HG03520 (cell line): ENCODE results near the gene APBB3.

Experiments
- ATAC-seq: cut with Tn5 transposase; IDR thresholded peaks from one replicate; pipeline ENCODE4 v1.9.1; 2021; ENCODE audit warnings: mild to moderate bottlenecking, moderate library complexity; ENCODE audit not compliant: unreplicated experiment

APBB3 gene

GRCh38 chr5:140555747-140556312 lies 8.6 kb downstream of the APBB3 start:
- no peak for ATAC-seq

- no peak for ATAC-seq
Observed at GRCh38 chr5:140554454-140554853, 9.9 kb downstream of the APBB3 start.

GRCh38 chr5:140553657-140554056 lies 10.7 kb downstream of the APBB3 start:
- no peak for ATAC-seq

- ATAC-seq, result no peak
Observed at GRCh38 chr5:140551872-140552271, 12.5 kb downstream of the APBB3 start.

- ATAC-seq, result no peak
Observed at GRCh38 chr5:140550147-140551079, 14.0 kb downstream of the APBB3 start.

GRCh38 chr5:140549237-140550144 lies 14.9 kb downstream of the APBB3 start:
- ATAC-seq, result no peak

GRCh38 chr5:140548791-140549190 lies 15.6 kb downstream of the APBB3 start:
- no peak for ATAC-seq

- no peak for ATAC-seq
Observed at GRCh38 chr5:140548300-140548688, 16.1 kb downstream of the APBB3 start.

GRCh38 chr5:140547508-140548299 lies 16.7 kb downstream of the APBB3 start, which contains the start of gene EIF4EBP3:
EIF4EBP3 (plus strand) TSS chr5:140547662; CDS start chr5:140547738, 76 bp downstream.
- peak; percentile 99 for ATAC-seq

GRCh38 chr5:140546851-140547507 lies 17.4 kb downstream of the APBB3 start:
- ATAC-seq, result no peak

GRCh38 chr5:140545606-140546005 lies 18.8 kb downstream of the APBB3 start:
- no peak for ATAC-seq

GRCh38 chr5:140544986-140545385 lies 19.4 kb downstream of the APBB3 start:
- no peak for ATAC-seq

- ATAC-seq, result no peak
Observed at GRCh38 chr5:140542972-140543371, 21.4 kb downstream of the APBB3 start.

GRCh38 chr5:140540227-140540626 lies 24.2 kb downstream of the APBB3 start:
- ATAC-seq, result no peak

GRCh38 chr5:140524003-140524402 lies 40.4 kb downstream of the APBB3 start:
- no peak for ATAC-seq

GRCh38 chr5:140513124-140513523 lies 51.3 kb downstream of the APBB3 start:
- no peak for ATAC-seq

- no peak for ATAC-seq
Observed at GRCh38 chr5:140509898-140510297, 54.5 kb downstream of the APBB3 start.
